HG03064 (cell line): ENCODE data around the gene MYH4.

ENCODE experiments used
- ATAC-seq: cut with Tn5 transposase; IDR thresholded peaks from one replicate; pipeline ENCODE4 v1.9.1; 2021; ENCODE audit warnings: low read depth; ENCODE audit not compliant: unreplicated experiment

Gene MYH4

DNA sequence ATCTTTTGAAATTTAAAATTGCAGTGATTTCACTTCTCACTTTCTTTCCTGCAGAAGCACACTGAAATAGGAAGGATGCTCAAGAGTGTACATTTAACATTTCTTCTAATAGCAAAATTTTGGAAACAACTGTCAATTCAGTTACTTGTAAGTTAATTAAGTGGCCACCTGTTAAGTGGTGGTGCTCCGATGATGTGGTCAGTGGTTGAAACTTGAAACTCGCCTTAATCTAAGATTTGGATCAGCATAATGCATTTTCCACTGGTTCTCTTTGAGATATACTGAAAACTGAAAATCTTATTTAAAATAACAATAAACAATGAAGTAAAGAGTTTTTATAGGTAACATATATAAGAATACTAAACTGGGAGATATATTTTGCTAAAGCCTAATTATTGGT, 40.6 kb downstream of the MYH4 start:
- no peak for ATAC-seq

DNA sequence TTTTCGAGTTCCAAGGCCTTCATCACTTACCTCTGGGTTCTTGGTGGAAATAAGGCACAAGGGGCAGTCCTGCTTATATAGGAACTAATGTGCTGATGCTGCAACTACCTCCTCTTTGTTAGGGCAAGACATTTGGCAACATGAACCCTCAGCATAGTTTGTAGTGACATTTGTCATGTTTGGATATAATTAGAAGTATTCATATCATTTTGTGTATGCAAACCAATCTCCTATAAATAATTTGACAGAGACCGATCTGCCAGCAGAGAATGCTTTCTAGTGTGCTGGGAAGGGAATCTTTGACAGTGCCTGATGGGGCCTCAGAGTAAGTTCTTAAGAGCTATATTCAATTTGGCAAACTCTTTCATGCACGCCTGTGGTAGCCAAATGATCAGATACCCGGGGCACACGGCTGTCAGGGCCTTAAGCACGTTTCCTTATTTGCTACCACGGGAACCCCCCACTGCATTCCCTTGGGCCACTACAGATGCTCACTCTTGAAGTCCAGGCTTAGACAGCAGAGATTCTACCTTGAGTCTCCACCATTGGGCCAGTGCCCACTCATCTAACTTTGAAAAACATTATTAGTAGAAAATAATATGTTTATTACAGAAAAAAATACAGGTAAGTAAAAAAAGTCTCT, 47.3 kb downstream of the MYH4 start, which contains the start of gene MYH8:
MYH8 (minus strand) TSS at position 51 of the 643 bp plus-strand sequence. CDS start 1,723 bp downstream, outside the sequence.
- ATAC-seq, result no peak

DNA sequence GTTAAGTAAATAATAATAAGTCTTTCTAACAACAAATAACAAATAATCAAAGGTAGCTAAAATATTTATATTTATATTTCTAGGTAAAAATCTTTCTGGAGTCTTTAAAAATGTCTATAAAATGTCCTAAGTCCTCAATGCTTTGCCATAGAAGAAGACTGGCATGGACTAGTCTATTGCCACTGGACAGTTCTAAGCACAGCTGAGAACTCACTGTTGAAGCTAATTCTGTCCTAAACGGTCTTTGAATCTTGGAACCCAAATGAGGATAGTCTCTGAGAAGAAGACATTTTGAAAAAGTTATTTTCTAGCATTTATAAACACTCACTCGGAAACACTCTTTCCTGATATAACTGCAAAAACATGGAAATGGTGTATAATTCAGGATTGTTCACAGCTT, 48.1 kb downstream of the MYH4 start:
- no peak for ATAC-seq

DNA sequence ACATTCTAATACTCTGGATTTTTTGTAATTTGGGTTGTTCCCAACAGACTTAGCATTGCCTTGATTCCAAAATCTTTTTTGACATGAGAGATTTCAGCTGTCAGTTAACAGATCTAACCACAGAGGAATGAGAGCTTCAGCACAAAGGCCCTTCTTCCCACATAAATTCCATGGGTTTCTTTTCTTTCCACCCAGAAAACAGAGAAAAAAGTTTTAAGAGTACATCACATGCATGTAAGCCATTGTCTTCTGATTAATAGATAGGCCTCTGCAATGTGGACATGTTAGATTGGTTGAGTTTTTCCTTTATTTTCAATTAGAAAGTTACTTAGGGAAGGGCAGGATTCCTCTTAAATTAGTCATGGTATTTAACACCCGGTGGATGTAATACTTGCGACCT, 48.5 kb downstream of the MYH4 start:
- no peak for ATAC-seq

DNA sequence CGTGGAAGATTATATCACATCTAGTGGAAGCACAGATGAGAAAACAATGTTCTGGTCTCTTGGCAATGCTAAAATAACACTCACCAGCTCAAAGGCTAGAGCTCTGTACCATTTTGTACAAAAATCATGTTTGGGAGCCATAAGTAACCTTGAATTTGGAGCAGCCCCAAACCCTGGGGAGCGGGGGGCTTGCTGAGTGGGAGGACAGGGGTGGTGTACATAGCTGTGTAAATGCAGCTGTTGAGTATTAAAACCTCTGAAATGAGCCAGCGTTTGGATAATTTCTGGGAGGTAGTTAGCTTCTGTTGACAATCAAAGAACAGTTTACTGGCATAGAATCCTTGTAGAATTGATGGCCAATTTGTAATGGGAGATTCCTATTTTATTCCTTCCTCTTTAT, 51.9 kb downstream of the MYH4 start:
- no peak for ATAC-seq

DNA sequence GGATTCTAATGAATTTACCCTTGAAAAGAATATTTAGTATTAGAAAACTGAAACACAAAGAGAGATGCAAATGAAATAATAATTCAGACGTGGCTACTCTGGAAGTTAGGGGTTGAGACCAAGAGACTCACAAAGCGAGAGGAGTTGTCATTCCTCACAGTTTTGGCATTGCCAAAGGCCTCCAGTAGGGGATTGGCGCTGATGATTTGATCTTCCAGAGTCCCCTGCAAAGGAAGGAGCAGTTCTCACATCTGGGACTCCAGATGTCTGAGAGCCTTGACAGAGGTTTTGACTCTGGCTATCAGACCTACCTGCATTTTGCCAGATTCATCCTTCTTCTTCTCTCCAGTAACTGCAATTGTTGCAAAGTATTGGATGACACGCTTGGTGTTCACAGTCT, 54.2 kb downstream of the MYH4 start:
- no peak for ATAC-seq

DNA sequence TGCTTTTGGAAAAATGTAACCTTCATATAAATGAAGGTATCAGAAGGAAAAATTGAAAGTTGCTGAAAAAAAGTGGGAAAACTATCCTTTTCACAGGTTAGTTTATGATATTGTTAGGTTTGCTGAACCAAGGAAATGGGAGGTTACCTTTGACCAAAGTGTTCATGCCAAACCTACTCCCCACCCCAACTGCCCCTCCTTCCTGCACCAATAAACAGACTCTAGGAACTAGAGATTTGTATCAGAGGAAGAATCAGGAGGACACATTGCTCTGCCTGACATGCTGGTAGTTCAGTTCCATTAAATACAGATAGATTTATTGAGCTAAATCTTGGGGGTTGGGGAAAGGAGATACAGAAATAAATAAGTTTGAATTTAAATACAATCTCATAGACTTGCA, 65.8 kb downstream of the MYH4 start:
- ATAC-seq, result no peak

DNA sequence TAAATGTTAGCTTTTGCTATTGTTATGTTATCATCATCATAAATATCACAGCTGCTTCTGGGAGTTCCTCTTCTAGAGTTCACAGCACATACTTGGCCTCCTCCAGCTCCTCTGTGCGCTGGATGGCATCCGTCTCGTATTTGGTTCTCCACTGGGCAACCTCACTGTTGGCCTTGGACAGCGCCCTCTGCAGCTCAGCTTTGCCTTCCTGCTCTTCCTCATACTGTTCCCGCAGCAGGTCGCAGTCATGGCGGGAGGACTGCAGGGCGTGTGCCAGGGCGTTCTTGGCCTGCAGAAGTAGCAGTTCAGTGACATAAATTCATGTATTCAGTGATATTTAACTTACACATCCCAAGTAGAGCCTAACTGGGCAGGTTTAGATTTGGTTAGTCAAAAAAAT, 71.0 kb downstream of the MYH4 start:
- no peak for ATAC-seq

DNA sequence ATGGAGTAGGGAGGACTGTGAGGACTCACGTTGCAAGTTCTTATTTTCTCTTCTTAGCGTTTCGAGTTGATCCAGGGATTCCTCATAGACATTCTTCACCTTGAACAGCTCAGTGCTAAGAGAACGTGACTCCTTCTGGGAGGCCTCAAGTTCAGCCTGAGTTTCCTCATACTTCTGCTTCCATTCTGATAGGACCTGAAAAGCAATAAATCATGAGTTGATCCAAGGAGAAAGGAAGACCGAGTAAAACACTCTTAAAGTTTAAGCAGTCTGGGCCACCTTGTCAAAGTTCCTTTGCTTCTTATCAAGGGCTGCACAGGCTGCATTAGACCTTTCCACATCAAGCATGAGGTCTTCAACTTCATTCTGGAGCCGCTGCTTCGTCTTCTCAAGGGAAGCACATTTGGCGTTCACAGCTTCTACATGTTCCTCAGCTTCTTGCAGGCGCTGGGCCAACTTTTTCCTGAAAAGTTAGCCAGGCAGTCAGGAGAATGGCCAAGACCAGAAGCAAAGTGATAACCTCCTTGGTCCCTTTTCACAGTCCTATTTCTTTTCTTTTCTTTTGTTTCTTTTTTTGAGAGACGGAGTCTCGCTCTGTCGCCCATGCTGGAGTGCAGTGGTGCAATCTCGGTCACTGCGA, 72.7 kb downstream of the MYH4 start:
- no peak for ATAC-seq

DNA sequence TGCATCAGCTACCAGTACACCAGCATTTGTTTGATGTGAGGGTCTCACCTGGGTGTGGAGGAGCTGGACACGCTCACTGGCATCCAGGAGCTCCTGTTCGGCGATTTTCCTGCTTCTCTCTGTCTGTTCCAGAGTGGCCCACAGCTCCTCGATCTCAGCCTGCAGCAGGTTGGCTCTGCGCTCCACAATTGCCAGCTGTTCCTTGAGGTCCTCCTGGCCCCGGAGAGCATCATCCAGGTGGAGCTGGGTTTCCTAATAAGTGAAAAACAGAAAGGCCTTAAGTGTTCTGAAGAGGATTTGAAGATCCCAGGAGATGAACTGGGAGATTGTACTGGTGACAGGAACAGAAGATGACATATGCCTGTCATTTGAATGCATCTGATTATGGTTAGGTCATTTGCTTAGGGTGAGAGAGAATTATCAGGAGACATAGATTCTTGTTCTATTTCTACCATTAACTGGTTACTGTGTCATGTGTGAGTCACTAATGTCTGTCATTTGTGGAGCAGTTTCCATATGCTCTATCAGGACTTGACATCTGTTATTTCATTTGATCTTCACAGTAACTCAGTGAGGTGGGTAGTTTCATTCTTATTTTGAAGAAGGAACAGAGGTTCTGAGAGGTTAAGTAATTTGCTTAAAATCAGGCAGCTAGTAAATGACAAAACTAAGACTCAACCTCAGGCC, 75.0 kb downstream of the MYH4 start:
- no peak for ATAC-seq
